ENCODE measurements around the gene GIT1. TPM values are rescaled to one million over a fixed set of nuclear protein-coding genes. Genes with fewer than 3 reads are reported as not detected.
"Not testable (repeated sequence)": the region's sequence is repeated elsewhere in the genome, so short reads cannot be mapped to it uniquely, and the experiment has no call there.

The GIT1 gene
- total RNA-seq, 2 experiments from 2014 or later: 60.5 to 74.1 TPM

DNA sequence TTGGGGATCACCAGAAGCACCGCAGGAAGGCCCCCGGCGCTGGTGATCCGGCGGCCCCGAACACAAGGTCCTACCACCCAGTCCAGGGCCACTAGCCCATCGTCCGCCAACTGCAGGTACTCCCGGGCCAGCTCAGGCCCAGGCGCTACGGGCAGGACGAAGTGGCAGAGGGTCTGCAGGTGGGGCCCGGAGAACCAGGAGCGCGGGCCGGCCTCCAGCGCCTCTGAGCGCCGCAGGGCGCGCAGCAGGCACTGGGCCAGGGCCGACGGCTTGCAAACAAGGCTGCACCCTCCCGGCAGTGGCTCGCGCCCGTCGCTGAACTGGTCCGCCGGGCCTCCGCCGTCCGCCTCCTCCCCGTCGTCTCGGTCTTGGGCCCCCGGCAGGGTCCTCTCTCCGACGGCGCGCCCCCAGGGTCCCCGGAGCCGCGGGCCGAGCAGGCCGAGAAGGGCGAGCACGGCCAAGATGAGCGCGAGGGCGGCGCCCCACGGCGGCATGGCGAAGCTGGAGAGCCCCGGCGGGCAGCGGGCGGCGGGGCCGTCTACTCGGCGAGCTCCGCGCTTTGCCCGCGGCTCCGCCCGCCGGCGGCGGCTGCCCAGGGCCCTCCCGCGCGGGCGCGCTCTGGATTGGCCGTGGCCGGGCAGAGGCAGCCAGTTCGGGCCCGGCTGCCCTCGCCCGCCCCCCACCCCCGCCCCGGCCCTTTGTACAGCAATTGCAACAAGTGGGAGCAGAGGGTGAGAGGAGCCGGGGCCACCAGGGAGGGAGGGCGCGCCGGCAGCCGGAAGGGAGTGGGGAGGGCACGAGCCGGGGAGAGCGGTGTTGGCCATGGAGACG, 22.8 kb downstream of the GIT1 start, which contains the start of gene ABHD15:
TSS of gene ABHD15 (minus strand) at position 565 of the 831 bp plus-strand sequence. CDS start at position 494, 71 bp downstream.
- intact Hi-C loops (cut with DNase I, micrococcal nuclease): loop anchor here (1.0 to 10.0 kb wide), 9 partner anchors 176 to 904 kb away; partner anchors contain the start of genes TAOK1 (in 2 of the 2), NEK8 (in 1 of the 2), NUFIP2 (in 1 of the 2) and SDF2 (in 1 of the 2)
- Mint-ChIP-seq H3K9me3 (ENCODE audit: low read depth) (no peaks in the 10 kb centered on the region), H3K4me3 (peak within 1 kb of the TSS; percentile 97), H3K36me3 (ENCODE audit: low read depth) (peaks cover 17% of the 10 kb centered on the region), H3K27ac (peak within 1 kb of the TSS; percentile 96), H3K4me1 (peaks cover 25% of the 10 kb centered on the region), H3K27me3 (no peaks in the 10 kb centered on the region)
- DNase-seq (peak; percentile 79), ATAC-seq (peak; percentile 36)
- ChIA-PET CTCF (interaction anchor here (1.0 to 13.5 kb wide), 8 partner anchors 14 to 274 kb away, joined by 3 to 93 read pairs (median 4); partner anchors contain the start of gene ANKRD13B), POLR2A (interaction anchor here (0.7 to 2.8 kb wide), 4 partner anchors 24 to 276 kb away, joined by 3 to 11 read pairs (median 3); no protein-coding TSS in a partner anchor)

DNA sequence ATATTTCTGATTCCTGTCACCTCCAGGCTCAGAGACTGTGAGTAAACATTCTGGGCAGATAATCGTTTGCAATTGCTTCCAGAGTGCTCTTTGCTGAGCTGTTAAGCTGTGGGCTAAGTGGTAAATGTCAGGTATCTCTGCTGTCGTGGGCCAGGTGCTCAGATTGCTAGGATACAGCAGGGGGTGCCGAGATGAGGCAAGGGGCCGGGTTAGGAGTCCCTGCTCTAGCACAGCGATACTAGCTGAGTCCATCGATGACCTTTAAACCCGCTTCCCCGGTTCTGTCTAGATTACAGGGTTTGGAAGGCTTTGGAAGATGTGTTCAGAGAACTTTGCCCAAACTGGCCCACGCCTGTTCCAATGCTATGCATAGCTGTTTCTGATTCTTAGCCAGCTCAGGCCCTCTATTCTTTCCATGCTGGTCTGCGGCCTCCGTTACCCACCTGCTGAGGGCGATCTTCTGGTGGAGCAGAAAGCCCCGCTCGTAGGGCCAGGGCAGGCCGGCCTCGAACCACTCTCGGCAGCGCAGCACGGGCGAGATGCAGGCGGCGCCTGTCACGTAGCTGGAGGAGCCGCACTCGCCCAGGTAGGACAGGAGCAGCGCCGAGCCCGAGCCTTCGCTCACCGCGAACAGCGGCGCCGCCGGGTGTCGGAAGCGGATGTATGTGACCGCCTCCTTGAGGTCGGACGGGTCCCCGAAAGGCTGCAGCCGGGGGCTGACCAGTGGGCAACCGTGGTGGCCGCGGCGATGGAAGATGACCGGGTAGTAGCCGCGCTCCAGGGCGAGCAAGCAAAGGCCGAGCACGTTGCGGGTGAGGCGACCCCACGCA, 23.6 kb downstream of the GIT1 start:
- H3K36me3 Mint-ChIP-seq (ENCODE audit: low read depth): peaks cover 18% of the 10 kb centered on the region
- ChIA-PET CTCF (interaction anchor here (0.5 to 13.5 kb wide), 8 partner anchors 27 to 1329 kb away, joined by 3 to 93 read pairs (median 4); partner anchors contain the start of gene ANKRD13B), POLR2A (interaction anchor here (1.0 to 2.8 kb wide), 3 partner anchors 25 to 50 kb away, joined by 3 to 11 read pairs (median 3); no protein-coding TSS in a partner anchor)
- H3K4me3 Mint-ChIP-seq: peak overlapping the region; percentile 97
- H3K9me3 Mint-ChIP-seq (ENCODE audit: low read depth): no peaks in the 10 kb centered on the region
- no peaks in the 10 kb centered on the region for H3K27me3 Mint-ChIP-seq
- ATAC-seq (peak; percentile 12), DNase-seq (peak; percentile 80)
- H3K27ac Mint-ChIP-seq: peak overlapping the region; percentile 87
- intact Hi-C loops (cut with DNase I, micrococcal nuclease): loop anchor here (2.0 to 10.0 kb wide), 8 partner anchors 175 to 904 kb away; partner anchors contain the start of genes NEK8 (in 1 of the 2), NUFIP2 (in 1 of the 2), SDF2 (in 1 of the 2) and SUPT6H (in 1 of the 2)
- peaks cover 25% of the 10 kb centered on the region for H3K4me1 Mint-ChIP-seq

DNA sequence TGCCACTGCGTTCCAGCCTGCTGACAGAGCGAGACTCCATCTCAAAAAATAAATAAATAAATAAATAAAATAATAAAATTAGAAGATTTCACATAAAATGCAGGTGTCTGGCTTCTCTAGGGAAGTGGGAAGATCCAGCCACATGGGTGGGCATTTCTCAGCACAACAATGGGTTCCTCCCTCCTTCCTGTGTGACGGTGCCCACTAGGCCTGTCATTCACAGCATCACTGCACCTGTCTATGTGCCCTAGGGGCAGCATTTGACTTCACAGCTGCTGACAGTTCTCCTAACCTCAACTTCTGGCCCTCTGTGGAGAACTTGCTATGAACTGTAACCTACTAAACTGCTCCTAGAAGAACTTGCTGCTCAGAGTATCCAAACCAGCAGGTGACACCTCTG, 25.6 kb downstream of the GIT1 start:
- Mint-ChIP-seq H3K36me3 (ENCODE audit: low read depth) (peaks cover 15% of the 10 kb centered on the region), H3K4me3 (no peak overlapping the region), H3K4me1 (peaks cover 14% of the 10 kb centered on the region), H3K27ac (no peak overlapping the region), H3K9me3 (ENCODE audit: low read depth) (no peaks in the 10 kb centered on the region), H3K27me3 (no peaks in the 10 kb centered on the region)
- ChIA-PET POLR2A (no interaction called here), CTCF (interaction anchor here (0.9 kb wide), 1 partner anchor 29 kb away, joined by 3 read pairs; no protein-coding TSS in a partner anchor)
- ATAC-seq (no peak), DNase-seq (no peak)
- intact Hi-C loops (cut with DNase I, micrococcal nuclease): loop anchor here in 1 of 2 experiments (10.0 kb wide), 1 partner anchor 189 kb away; no protein-coding TSS in a partner anchor

DNA sequence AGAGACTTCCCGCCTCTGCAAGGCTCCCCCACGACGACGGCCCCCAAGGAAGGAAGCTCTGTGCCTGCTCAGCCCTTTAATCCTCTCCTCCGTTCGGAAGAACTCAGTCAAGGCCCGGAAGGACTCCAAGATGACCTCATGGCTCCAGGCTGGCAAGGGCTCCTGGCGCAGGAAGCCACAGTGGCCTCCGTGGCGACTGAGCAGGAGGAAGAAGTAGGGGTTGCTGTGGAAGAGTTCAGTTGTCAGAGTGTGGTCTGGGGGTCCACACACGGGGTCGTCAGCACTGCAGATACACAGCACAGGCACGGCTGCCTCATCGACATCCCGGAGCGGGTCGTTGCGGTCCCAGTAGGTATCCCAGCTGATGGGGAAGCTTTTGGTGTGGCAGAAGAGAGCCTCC, 26.8 kb downstream of the GIT1 start:
- ATAC-seq (no peak), DNase-seq (no peak)
- intact Hi-C loops (cut with DNase I, micrococcal nuclease): loop anchor here in 1 of 2 experiments (10.0 kb wide), 1 partner anchor 188 kb away; no protein-coding TSS in a partner anchor
- Mint-ChIP-seq H3K36me3 (ENCODE audit: low read depth) (peaks cover 15% of the 10 kb centered on the region), H3K27me3 (no peaks in the 10 kb centered on the region), H3K4me1 (peaks cover 20% of the 10 kb centered on the region), H3K9me3 (ENCODE audit: low read depth) (no peaks in the 10 kb centered on the region), H3K27ac (no peak overlapping the region), H3K4me3 (no peak overlapping the region)
- ChIA-PET CTCF (interaction anchor here (0.6 to 1.0 kb wide), 5 partner anchors 11 to 382 kb away, joined by 3 read pairs; partner anchors contain the start of gene MYO18A), POLR2A (no interaction called here)

DNA sequence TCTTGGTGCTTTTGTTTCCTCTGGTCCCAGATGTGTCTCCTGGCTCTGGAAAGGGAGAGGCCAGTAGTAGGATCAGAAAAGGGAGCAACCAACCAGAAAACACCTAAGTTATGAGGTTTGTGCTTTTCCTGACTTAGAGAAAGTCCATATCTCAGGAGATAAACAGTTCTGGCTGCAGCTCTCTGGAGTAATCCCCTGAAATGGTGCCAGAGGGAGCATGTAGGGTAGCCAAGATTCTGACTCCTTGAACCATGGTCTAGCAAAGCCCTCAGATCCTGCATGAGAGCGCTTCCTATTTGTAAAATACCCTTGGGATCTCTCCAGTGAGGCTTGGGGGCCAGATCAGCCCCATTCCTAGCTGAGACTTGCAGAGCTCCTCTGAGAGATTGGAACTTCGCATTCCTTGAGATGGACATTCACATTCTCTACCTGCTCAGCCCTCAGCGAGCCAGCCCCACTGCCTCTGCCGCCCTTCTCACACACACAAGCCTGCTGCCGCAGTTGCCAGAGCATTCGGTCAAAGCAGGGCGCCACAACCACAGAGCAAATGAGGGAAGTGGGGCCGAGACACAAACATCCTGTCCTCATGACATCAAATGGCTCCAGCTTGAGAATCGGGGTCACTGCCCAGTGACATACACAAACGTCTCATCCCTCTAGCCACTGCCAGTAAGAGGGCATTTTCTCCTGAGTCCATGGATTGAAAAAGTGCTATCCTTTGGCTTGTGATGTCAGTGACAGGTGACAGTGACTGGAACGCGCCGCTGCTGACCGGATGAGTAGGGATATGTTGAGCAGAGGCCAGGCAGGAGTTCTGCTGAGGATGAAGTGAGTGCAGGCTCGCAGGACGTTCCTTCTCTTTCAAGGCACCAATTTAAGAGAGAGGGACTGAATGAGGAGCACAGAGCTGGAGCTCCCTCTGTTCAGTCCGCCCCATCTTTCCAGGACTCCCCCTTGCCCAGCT, 27.6 kb downstream of the GIT1 start:
- DNase-seq (no peak), ATAC-seq (no peak)
- POLR2A ChIA-PET: no interaction called here
- peaks cover 15% of the 10 kb centered on the region for H3K36me3 Mint-ChIP-seq (ENCODE audit: low read depth)
- H3K9me3 Mint-ChIP-seq (ENCODE audit: low read depth): no peaks in the 10 kb centered on the region
- CTCF ChIA-PET: interaction anchor here (0.6 to 1.0 kb wide), 3 partner anchors 12 to 56 kb away, joined by 3 read pairs; no protein-coding TSS in a partner anchor
- peaks cover 27% of the 10 kb centered on the region for H3K4me1 Mint-ChIP-seq
- no peak overlapping the region for H3K27ac Mint-ChIP-seq
- intact Hi-C loops (cut with DNase I, micrococcal nuclease): loop anchor here in 1 of 2 experiments (10.0 kb wide), 1 partner anchor 187 kb away; no protein-coding TSS in a partner anchor
- H3K27me3 Mint-ChIP-seq: no peaks in the 10 kb centered on the region
- no peak overlapping the region for H3K4me3 Mint-ChIP-seq

GRCh38 chr17:29560316-29560715, 29.1 kb downstream of the GIT1 start:
- Mint-ChIP-seq H3K4me3 (no peak overlapping the region), H3K9me3 (ENCODE audit: low read depth) (no peaks in the 10 kb centered on the region), H3K4me1 (peaks cover 23% of the 10 kb centered on the region), H3K27ac (no peak overlapping the region), H3K27me3 (no peaks in the 10 kb centered on the region), H3K36me3 (ENCODE audit: low read depth) (peaks cover 13% of the 10 kb centered on the region)
- ChIA-PET POLR2A (no interaction called here), CTCF (no interaction called here)
- ATAC-seq (no peak), DNase-seq (no peak)
- intact Hi-C loops (cut with DNase I, micrococcal nuclease): loop anchor here in 1 of 2 experiments (10.0 kb wide), 1 partner anchor 186 kb away; no protein-coding TSS in a partner anchor

DNA sequence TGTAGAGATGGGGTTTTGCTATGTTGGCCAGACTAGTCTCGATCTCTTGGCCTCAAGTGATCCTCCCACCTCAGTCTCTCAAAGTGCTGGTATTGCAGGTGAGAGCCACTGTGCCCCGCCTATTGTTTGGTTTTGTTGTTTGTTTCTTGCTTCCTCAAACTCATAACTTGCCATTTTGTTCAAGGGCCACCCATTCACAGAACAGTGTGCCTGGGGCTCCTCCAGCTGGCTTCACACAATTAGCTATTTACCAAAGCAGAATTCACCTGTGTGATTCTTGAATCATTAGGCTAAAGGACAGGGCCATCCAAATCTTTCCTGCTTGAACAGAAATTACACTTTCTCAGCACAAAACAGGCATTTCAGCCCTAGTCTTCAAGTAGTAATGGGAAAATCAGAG, 29.8 kb downstream of the GIT1 start:
- no peak for DNase-seq
- intact Hi-C loops (cut with DNase I, micrococcal nuclease): loop anchor here in 1 of 2 experiments (10.0 kb wide), 1 partner anchor 185 kb away; no protein-coding TSS in a partner anchor
- Mint-ChIP-seq H3K27ac (no peak overlapping the region), H3K4me1 (peaks cover 21% of the 10 kb centered on the region), H3K9me3 (ENCODE audit: low read depth) (no peaks in the 10 kb centered on the region), H3K36me3 (ENCODE audit: low read depth) (peaks cover 13% of the 10 kb centered on the region), H3K4me3 (no peak overlapping the region), H3K27me3 (no peaks in the 10 kb centered on the region)
- ChIA-PET CTCF (interaction anchor here (1.2 kb wide), 1 partner anchor 190 kb away, joined by 4 read pairs; no protein-coding TSS in a partner anchor), POLR2A (no interaction called here)
- no peak for ATAC-seq

DNA sequence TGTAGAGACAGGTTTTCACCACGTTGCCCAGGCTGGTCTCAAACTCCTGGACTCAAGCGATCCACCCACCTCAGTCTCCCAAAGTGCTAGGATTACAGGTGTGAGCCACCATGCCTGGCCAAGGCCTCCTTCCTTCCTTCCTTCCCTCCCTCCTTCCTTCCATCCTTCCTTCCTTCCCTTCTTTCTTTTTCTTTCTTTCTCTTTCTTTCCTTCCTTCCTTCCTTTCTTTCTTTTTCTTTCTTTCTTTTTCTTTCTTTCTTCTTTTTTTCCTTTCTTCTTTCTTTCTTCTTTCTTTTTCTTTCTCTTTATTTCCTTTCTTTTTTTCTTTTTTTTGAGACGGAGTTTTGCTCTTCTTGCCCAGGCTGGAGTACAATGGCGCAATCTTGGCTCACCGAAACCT, 31.3 kb downstream of the GIT1 start:
- POLR2A ChIA-PET; intact Hi-C loops (cut with DNase I, micrococcal nuclease); DNase-seq; H3K9me3 Mint-ChIP-seq (ENCODE audit: low read depth); ATAC-seq; H3K4me3 Mint-ChIP-seq; H3K27ac Mint-ChIP-seq; H3K27me3 Mint-ChIP-seq: not testable (repeated sequence)
- Mint-ChIP-seq H3K36me3 (ENCODE audit: low read depth) (peaks cover 13% of the 10 kb centered on the region), H3K4me1 (peaks cover 14% of the 10 kb centered on the region)
- CTCF ChIA-PET: interaction anchor here (1.2 kb wide), 1 partner anchor 188 kb away, joined by 4 read pairs; no protein-coding TSS in a partner anchor

- no peak overlapping the region for H3K27ac Mint-ChIP-seq
- intact Hi-C loops (cut with DNase I, micrococcal nuclease): no loop called here
- H3K9me3 Mint-ChIP-seq (ENCODE audit: low read depth): no peaks in the 10 kb centered on the region
- H3K36me3 Mint-ChIP-seq (ENCODE audit: low read depth): peaks cover 11% of the 10 kb centered on the region
- H3K27me3 Mint-ChIP-seq: no peaks in the 10 kb centered on the region
- H3K4me1 Mint-ChIP-seq: peaks cover 14% of the 10 kb centered on the region
- H3K4me3 Mint-ChIP-seq: no peak overlapping the region
- POLR2A ChIA-PET: no interaction called here
- ATAC-seq (peak; percentile 78), DNase-seq (no peak)
- CTCF ChIA-PET: no interaction called here
These were observed 31.7 kb downstream of the GIT1 start for GRCh38 chr17:29557739-29558116.
